ENCODE data around the gene CCDC34. TPM values are rescaled to one million over a fixed set of nuclear protein-coding genes. Genes with fewer than 3 reads are reported as not detected.

Gene CCDC34
- total RNA-seq (2021; fragmentation: NEBNext Ultra II Directional; extraction: Animal tissue kit (Norgen Biotek cat#: 25700)) (21.5 and 24.3 TPM in 2 replicates), polyA plus RNA-seq (2011; rRNA removed) (7.7 and 9.1 TPM in 2 replicates), polyA minus RNA-seq (2011; rRNA and poly(A)+ RNA removed) (2.5 and 2.8 TPM in 2 replicates)
- 11.6 TPM for polyA plus RNA-seq (2011; cell fraction: cytosol; rRNA removed)
- 9.2 TPM for polyA plus RNA-seq (2011; cell fraction: nucleus; rRNA removed)
- 12.7 to 28.5 TPM (median 14.3 TPM) in 4 replicates for polyA plus RNA-seq (2012, experiment 1 of 2)
- 4.6 TPM for polyA plus RNA-seq (2012, experiment 2 of 2)
- 48.8 TPM for polyA plus RNA-seq (2013, experiment 1 of 2)
- polyA plus RNA-seq (2013, experiment 2 of 2) = 47.8 TPM
- 4.6 TPM for polyA minus RNA-seq (2011; cell fraction: cytosol; rRNA and poly(A)+ RNA removed)
- polyA minus RNA-seq (2011; cell fraction: nucleus; rRNA and poly(A)+ RNA removed) = 11.5 TPM
- long read RNA-seq, experiment 1, partial matches to known transcripts = 10 of 15 reads
- long read RNA-seq, experiment 1, other reads (novel, unspliced or antisense) = 2 of 15 reads
- long read RNA-seq, experiment 2, transcript CCDC34-202 (6 exons, 2,103 nt) = major isoform, 50 of 75 reads
- long read RNA-seq, experiment 2, transcript CCDC34-201 (3 exons, 2,109 nt) = minor isoform, 5 of 75 reads
- long read RNA-seq, experiment 2, partial matches to known transcripts = 13 of 75 reads
- long read RNA-seq, experiment 2, other reads (novel, unspliced or antisense) = 7 of 75 reads

- Histone ChIP-seq H3K23ac (ENCODE audit: insufficient read length) (no peak within 1 kb of the TSS), H3K27ac (ENCODE audit: low read depth, low read length) (peak within 1 kb of the TSS; percentile 54), H2AK5ac (ENCODE audit: low read depth, low read length) (no peak within 1 kb of the TSS; the same call in 1 of the 2 replicates), H3K9me3 (ENCODE audit: insufficient read depth in 2 of 2, low read depth in 1 of 2, low read length in 1 of 2) (no peaks in the 10 kb centered on the region), H3K4me1 (replicated peaks in 1 of 4; ENCODE audit: control insufficient read depth in 3 of 4, insufficient read depth in 4 of 4, low read length in 3 of 4) (peaks cover 0 to 9% (median 2%) of the 10 kb centered on the region in 4 experiments; a peak in 3 of 7 replicates), H2BK20ac (ENCODE audit: low read length) (no peak within 1 kb of the TSS), H3K36me3 (ENCODE audit: control insufficient read depth in 2 of 4, insufficient read depth in 4 of 4, low read length in 3 of 4) (peaks cover 2 to 11% (median 4%) of the 10 kb centered on the region in 4 experiments; a peak in 7 of 8 replicates), H3K79me1 (ENCODE audit: low read depth, low read length) (no peaks in the 10 kb centered on the region), H4K20me1 (replicated peaks in 1 of 2; ENCODE audit: control insufficient read depth in 1 of 2, insufficient read depth in 2 of 2, low read length in 2 of 2) (no peaks in the 10 kb centered on the region), H3K56ac (replicated peaks; ENCODE audit: insufficient read length, low read depth, low read length) (peak within 1 kb of the TSS; percentile 43), H3K23me2 (ENCODE audit: low read depth, low read length) (peaks cover 8% of the 10 kb centered on the region), H3K79me2 (ENCODE audit: control insufficient read depth in 1 of 2, insufficient read depth in 2 of 2, low read length in 2 of 2) (peaks cover 0 to 7% of the 10 kb centered on the region in 2 experiments; a peak in 1 of 4 replicates), H3K27me3 (replicated peaks in 1 of 4; ENCODE audit: control insufficient read depth in 3 of 4, extremely low read depth in 1 of 4, insufficient read depth in 3 of 4, low read length in 3 of 4) (no peaks in the 10 kb centered on the region), H2BK5ac (ENCODE audit: low read depth, low read length) (peak within 1 kb of the TSS; percentile 93), H2BK15ac (ENCODE audit: low read length) (no peak within 1 kb of the TSS), H2BK12ac (ENCODE audit: low read depth, low read length) (peak within 1 kb of the TSS; percentile 45; the same call in 1 of the 2 replicates), H3K4me2 (ENCODE audit: insufficient read depth in 1 of 2, low read depth in 2 of 2, low read length in 2 of 2) (peak within 1 kb of the TSS; percentile 76 to 92), H2AFZ (ENCODE audit: low read length) (peak within 1 kb of the TSS; percentile 100), H3K4me3 (ENCODE audit: extremely low read depth in 1 of 4, insufficient read depth in 2 of 4, low read depth in 3 of 4, low read length in 4 of 4) (peak within 1 kb of the TSS; percentile 69 to 89 (median 82)), H3K18ac (ENCODE audit: extremely low read depth, low read length) (peak within 1 kb of the TSS; percentile 93), H2BK120ac (replicated peaks; ENCODE audit: low read depth, low read length) (no peak within 1 kb of the TSS), H4K5ac (ENCODE audit: insufficient read length, low read depth, low read length) (peak within 1 kb of the TSS; percentile 90), H4K91ac (replicated peaks; ENCODE audit: insufficient read length, low read length) (no peak within 1 kb of the TSS), H3K14ac (ENCODE audit: insufficient read length) (peak within 1 kb of the TSS; percentile 1), H3K9ac (replicated peaks in 1 of 4; ENCODE audit: extremely low read depth in 1 of 4, low read depth in 3 of 4, low read length in 3 of 4) (peak within 1 kb of the TSS; percentile 81 to 85 (median 81)), H4K8ac (ENCODE audit: extremely low read depth, insufficient read depth, low read length) (peak within 1 kb of the TSS; percentile 91; the same call in 1 of the 2 replicates), H3K4ac (replicated peaks; ENCODE audit: insufficient read length, low read depth, low read length) (peak within 1 kb of the TSS; percentile 41)
- FAIRE-seq (no peak), DNase-seq (ENCODE audit: low read depth in 1 of 2, low spot score in 2 of 2) (peak; percentile 87 to 91)
- CTCF ChIA-PET (ENCODE audit: partially characterized antibody) = interaction anchor here (0.6 to 1.3 kb wide), 5 partner anchors 35 to 180 kb away, joined by 3 to 6 read pairs (median 3); no protein-coding TSS in a partner anchor
- POLR2A ChIA-PET (ENCODE audit: partially characterized antibody) = interaction anchor here (0.9 to 2.0 kb wide), 14 partner anchors 9 to 150 kb away, joined by 3 to 8 read pairs (median 3); no protein-coding TSS in a partner anchor
- WGBS, 2 experiments (ENCODE audit: extremely low coverage in 1 of 2, insufficient coverage in 1 of 2, insufficient read length in 1 of 2, insufficient replicate concordance in 2 of 2, low coverage in 1 of 2, low lambda C conversion rate in 2 of 2, missing lambda C conversion rate in 1 of 2) = 3% methylated on average over 43 of the region's 57 CpGs; no CpG with 5 or more reads in 1 of the 2 experiments
- TF ChIP-seq ASH2L (IDR thresholded peaks at IDR 0.05; ENCODE audit: low read length) (peak; percentile 93), TAF1 (IDR thresholded peaks at IDR 0.05; ENCODE audit: low read depth, low read length) (peak; percentile 71), POLR2AphosphoS5 (IDR thresholded peaks at IDR 0.05; ENCODE audit: low read depth, low read length) (peak; percentile 67), USF2 (IDR thresholded peaks at IDR 0.05; ENCODE audit: low read length) (0 out of 2 replicates have a peak, but pooled peaks have one; percentile 21), POU5F1 (IDR thresholded peaks at IDR 0.05; ENCODE audit: low read depth, low read length) (no peak), SIN3A (conservative IDR thresholded peaks at IDR 0.05 in 1 of 2, IDR thresholded peaks at IDR 0.05 in 1 of 2; ENCODE audit: low read depth in 1 of 2, low read length in 2 of 2) (peak; percentile 91 to 97; a peak in 3 of 4 replicates)
Observed at GRCh38 chr11:27362749-27363575, at the start of gene CCDC34. Gene CCDC34, minus strand, starts transcription at chr11:27363215. Its CDS starts 21 bp downstream, at chr11:27363194.

Data from H1 (cell line).